PC-3 (cell line): Measurements from ENCODE around the gene PTPN1. TPM values are rescaled to one million over a fixed set of nuclear protein-coding genes. Genes with fewer than 3 reads are reported as not detected.
A peak's percentile ranks its signal among the peaks of the same experiment; 100 is the strongest.

Experiments
- ATAC-seq: fragments of 200-7000 bp; cut with Tn5 transposase; 2 replicates; pipeline ENCODE4 v1.9.1; 2020; ENCODE audit warnings: mild to moderate bottlenecking, moderate library complexity
- BruUV-seq: library from RNA; stranded (reverse); fragments of 400-500 nt; replicated peaks from 2 replicates; lab custom pipeline; 2021; lab: Mats Ljungman, UMichigan
- CTCF ChIA-PET: fragments of 300-600 bp; sonication (Branson Sonifier 250); formaldehyde crosslinking; loops from one replicate; lab custom pipeline; 2022; ENCODE audit warnings: antibody characterized with exemption; lab: Charles Lee
- POLR2A ChIA-PET: fragments of 300-600 bp; sonication (Branson Sonifier 250); formaldehyde crosslinking; loops from one replicate; lab custom pipeline; 2022; ENCODE audit warnings: antibody characterized with exemption; ENCODE audit not compliant: unreplicated experiment; lab: Charles Lee
- DNase-seq: peaks from one replicate; pipeline ENCODE4 v3.0.0-alpha.2; 2015
- H2AFZ ChIP-seq: fragments of 300-600 bp; sonication (generic); 2 replicates; pipeline ENCODE4 v1.6.0; 2016; ENCODE audit warnings: antibody characterized with exemption, low read length
- H3F3A ChIP-seq: fragments of 300-600 bp; sonication (generic); one replicate; pipeline ENCODE4 v1.6.0; 2017; ENCODE audit warnings: antibody characterized with exemption, low read length, control low read depth, mild to moderate bottlenecking; ENCODE audit not compliant: unreplicated experiment
- H3K27ac ChIP-seq: fragments of 300-600 bp; sonication (generic); 2 replicates; pipeline ENCODE4 v1.5.1; 2016; ENCODE audit warnings: mild to moderate bottlenecking, low read length
- H3K27me3 ChIP-seq: fragments of 300-600 bp; sonication (generic); 2 replicates; pipeline ENCODE4 v1.6.1; 2016; ENCODE audit warnings: low read length, mixed read lengths
- H3K36me3 ChIP-seq: fragments of 300-600 bp; sonication (generic); 2 replicates; pipeline ENCODE4 v1.6.1; 2016; ENCODE audit warnings: low read depth, mixed run types, low read length, mixed read lengths
- H3K4me1 ChIP-seq: fragments of 300-600 bp; sonication (generic); 2 replicates; pipeline ENCODE4 v1.5.1; 2016; ENCODE audit warnings: low read length; ENCODE audit not compliant: insufficient read depth
- H3K4me2 ChIP-seq: fragments of 300-600 bp; sonication (generic); 2 replicates; pipeline ENCODE4 v1.6.0; 2016; ENCODE audit warnings: low read length
- H3K4me3 ChIP-seq: fragments of 300-600 bp; sonication (generic); 2 replicates; pipeline ENCODE4 v1.5.1; 2016; ENCODE audit warnings: mild to moderate bottlenecking, low read length, mixed read lengths
- H3K79me2 ChIP-seq: fragments of 300-600 bp; sonication (generic); 2 replicates; pipeline ENCODE4 v1.6.1; 2017; ENCODE audit warnings: low read length, mixed read lengths
- H3K9ac ChIP-seq: fragments of 300-600 bp; sonication (generic); 2 replicates; pipeline ENCODE4 v1.6.0; 2016; ENCODE audit warnings: mild to moderate bottlenecking, low read length
- H3K9me2 ChIP-seq: fragments of 300-600 bp; sonication (generic); replicated peaks from 2 replicates; pipeline ENCODE4 v1.6.1; 2016; ENCODE audit warnings: mixed run types, low read length, mixed read lengths
- H3K9me3 ChIP-seq: fragments of 300-600 bp; sonication (generic); 2 replicates; pipeline ENCODE4 v1.6.1; 2016; ENCODE audit warnings: low read length, mixed read lengths
- H4K20me1 ChIP-seq: fragments of 300-600 bp; sonication (generic); 2 replicates; pipeline ENCODE4 v1.6.1; 2016; ENCODE audit warnings: low read length, mixed read lengths
- CTCF ChIP-seq: fragments of 300-600 bp; sonication (generic); conservative IDR thresholded peaks from 2 replicates; pipeline ENCODE4 v1.5.1; 2017; ENCODE audit warnings: antibody characterized with exemption, low read depth, mild to moderate bottlenecking, low read length
- EZH2 ChIP-seq: fragments of 300-600 bp; sonication (generic); IDR thresholded peaks from one replicate; pipeline ENCODE4 v1.6.1; 2017; ENCODE audit warnings: antibody characterized with exemption, mild to moderate bottlenecking, low read length; ENCODE audit not compliant: unreplicated experiment
- EZH2phosphoT487 ChIP-seq: fragments of 300-600 bp; sonication (generic); IDR thresholded peaks from 2 replicates; pipeline ENCODE4 v1.6.1; 2018; ENCODE audit warnings: mild to moderate bottlenecking, antibody characterized with exemption, low read length, borderline replicate concordance
- intact Hi-C: fragments of 100-400 bp; cut with micrococcal nuclease; formaldehyde crosslinking; loops from 2 replicates; pipeline ENCODE4 v1.9.0; 2023
- total RNA-seq: library from RNA; depleted of rRNA; stranded (reverse); fragments of >200 nt; gene quantifications from 2 replicates; pipeline ENCODE4 v1.2.3, GENCODE V29; 2014

PTPN1 gene
- total RNA-seq, 1 experiment from 2014 or later, result 47.7 TPM

GRCh38 chr20:50510706-50511542 lies 741 bp downstream of the PTPN1 start:
- Histone ChIP-seq H3K9me3 (no peaks in the 10 kb centered on the region), H3K27ac (0 out of 2 replicates have a peak overlapping the region, but pooled peaks have one; percentile 8), H4K20me1 (peaks cover 38% of the 10 kb centered on the region), H3K9me2 (no peaks in the 10 kb centered on the region), H3K4me2 (peak overlapping the region; percentile 94), H3F3A (no peaks in the 10 kb centered on the region), H3K4me1 (peaks cover 41% of the 10 kb centered on the region), H3K79me2 (peaks cover 58% of the 10 kb centered on the region), H3K36me3 (no peaks in the 10 kb centered on the region), H2AFZ (peak overlapping the region; percentile 61; the same call in 1 of the 2 replicates), H3K9ac (peak overlapping the region; percentile 86), H3K4me3 (peak overlapping the region; percentile 83), H3K27me3 (no peaks in the 10 kb centered on the region)
- ChIA-PET CTCF (interaction anchor here (0.5 kb wide), 1 partner anchor 26 kb away, joined by 4 read pairs; no protein-coding TSS in a partner anchor), POLR2A (interaction anchor here (0.5 to 0.6 kb wide), 4 partner anchors 8 to 205 kb away, joined by 3 to 6 read pairs (median 3); no protein-coding TSS in a partner anchor)
- intact Hi-C loops, result loop anchor here (2.0 kb wide), 2 partner anchors 50 to 66 kb away; no protein-coding TSS in a partner anchor
- DNase-seq, result peak; percentile 42
- ATAC-seq, result peak; percentile 7
- TF ChIP-seq EZH2 (no peak), EZH2phosphoT487 (no peak), CTCF (no peak)
- TSS peak; percentile 40 for BruUV-seq

GRCh38 chr20:50512323-50512722 lies 2.1 kb downstream of the PTPN1 start:
- H3K4me2 ChIP-seq, result peak overlapping the region; percentile 94
- H3K4me1 ChIP-seq, result peaks cover 48% of the 10 kb centered on the region
- peak overlapping the region; percentile 86; the same call in 1 of the 2 replicates for H3K9ac ChIP-seq
- no TSS peak for BruUV-seq
- TF ChIP-seq EZH2phosphoT487 (no peak), CTCF (no peak), EZH2 (no peak)
- DNase-seq (no peak), ATAC-seq (no peak)
- no peak overlapping the region for H3K27ac ChIP-seq
- peaks cover 72% of the 10 kb centered on the region for H3K79me2 ChIP-seq
- H3K9me3 ChIP-seq, result no peaks in the 10 kb centered on the region
- ChIA-PET POLR2A (no interaction called here), CTCF (no interaction called here)
- H3K9me2 ChIP-seq, result no peaks in the 10 kb centered on the region
- H3K27me3 ChIP-seq, result no peaks in the 10 kb centered on the region
- H2AFZ ChIP-seq, result no peak overlapping the region
- H3K36me3 ChIP-seq, result no peaks in the 10 kb centered on the region
- peak overlapping the region; percentile 83 for H3K4me3 ChIP-seq
- H4K20me1 ChIP-seq, result peaks cover 45% of the 10 kb centered on the region
- no peaks in the 10 kb centered on the region for H3F3A ChIP-seq
- intact Hi-C loops, result no loop called here
